Kidney tubule cell (primary cell): Measurements from ENCODE around the gene ASH1L.
"Not testable (repeated sequence)": the region's sequence is repeated elsewhere in the genome, so short reads cannot be mapped to it uniquely, and the experiment has no call there.

Experiments used
- DNase-seq: peaks from one replicate; pipeline ENCODE4 v3.0.0-alpha.2; 2018; ENCODE audit warnings: low spot score

The ASH1L gene, protein sequence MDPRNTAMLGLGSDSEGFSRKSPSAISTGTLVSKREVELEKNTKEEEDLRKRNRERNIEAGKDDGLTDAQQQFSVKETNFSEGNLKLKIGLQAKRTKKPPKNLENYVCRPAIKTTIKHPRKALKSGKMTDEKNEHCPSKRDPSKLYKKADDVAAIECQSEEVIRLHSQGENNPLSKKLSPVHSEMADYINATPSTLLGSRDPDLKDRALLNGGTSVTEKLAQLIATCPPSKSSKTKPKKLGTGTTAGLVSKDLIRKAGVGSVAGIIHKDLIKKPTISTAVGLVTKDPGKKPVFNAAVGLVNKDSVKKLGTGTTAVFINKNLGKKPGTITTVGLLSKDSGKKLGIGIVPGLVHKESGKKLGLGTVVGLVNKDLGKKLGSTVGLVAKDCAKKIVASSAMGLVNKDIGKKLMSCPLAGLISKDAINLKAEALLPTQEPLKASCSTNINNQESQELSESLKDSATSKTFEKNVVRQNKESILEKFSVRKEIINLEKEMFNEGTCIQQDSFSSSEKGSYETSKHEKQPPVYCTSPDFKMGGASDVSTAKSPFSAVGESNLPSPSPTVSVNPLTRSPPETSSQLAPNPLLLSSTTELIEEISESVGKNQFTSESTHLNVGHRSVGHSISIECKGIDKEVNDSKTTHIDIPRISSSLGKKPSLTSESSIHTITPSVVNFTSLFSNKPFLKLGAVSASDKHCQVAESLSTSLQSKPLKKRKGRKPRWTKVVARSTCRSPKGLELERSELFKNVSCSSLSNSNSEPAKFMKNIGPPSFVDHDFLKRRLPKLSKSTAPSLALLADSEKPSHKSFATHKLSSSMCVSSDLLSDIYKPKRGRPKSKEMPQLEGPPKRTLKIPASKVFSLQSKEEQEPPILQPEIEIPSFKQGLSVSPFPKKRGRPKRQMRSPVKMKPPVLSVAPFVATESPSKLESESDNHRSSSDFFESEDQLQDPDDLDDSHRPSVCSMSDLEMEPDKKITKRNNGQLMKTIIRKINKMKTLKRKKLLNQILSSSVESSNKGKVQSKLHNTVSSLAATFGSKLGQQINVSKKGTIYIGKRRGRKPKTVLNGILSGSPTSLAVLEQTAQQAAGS (N-terminal part only)

DNA sequence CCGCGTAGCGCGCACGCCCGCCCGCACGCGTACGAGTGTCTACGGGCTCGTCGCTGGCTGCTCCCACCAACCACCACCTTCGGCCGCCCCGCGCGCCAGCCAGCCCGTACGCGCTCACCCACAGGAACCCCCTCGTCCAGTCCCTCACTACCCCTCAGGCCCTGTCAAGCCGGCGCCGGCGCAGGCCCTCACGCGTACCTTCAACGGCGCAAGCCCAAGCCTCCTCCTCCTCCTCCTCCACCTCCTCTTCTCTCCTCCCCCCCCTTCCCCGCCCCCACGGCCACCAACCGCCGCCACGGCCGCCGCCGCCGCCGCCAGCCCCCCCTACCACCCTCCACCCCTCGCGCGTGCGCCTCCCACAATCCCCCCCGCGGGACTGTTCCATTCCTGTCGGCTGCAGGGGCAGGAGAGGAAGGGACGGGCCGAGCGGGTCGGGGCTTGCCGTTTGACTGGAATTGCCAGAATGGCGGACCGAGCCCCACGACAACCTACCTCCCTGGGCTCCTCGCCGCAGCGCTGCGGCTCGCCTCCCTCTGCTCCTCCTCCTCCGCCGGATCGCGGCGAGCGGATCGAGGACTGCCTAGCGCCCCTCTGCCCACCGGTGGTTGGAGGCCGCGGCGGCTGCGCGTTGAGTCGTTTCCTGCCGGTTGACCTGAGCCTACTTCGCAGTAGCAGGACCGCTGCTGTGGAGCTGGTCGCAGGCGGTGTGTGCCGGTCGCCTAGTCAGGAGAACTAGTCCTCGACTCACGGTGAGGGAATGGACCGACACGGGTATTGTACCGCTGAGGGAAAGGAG lies at the start of gene ASH1L:
TSS of gene ASH1L (minus strand) at position 223 of the 796 bp plus-strand sequence. CDS start 41,284 bp downstream, outside the sequence.
- peak; percentile 93 for DNase-seq

DNA sequence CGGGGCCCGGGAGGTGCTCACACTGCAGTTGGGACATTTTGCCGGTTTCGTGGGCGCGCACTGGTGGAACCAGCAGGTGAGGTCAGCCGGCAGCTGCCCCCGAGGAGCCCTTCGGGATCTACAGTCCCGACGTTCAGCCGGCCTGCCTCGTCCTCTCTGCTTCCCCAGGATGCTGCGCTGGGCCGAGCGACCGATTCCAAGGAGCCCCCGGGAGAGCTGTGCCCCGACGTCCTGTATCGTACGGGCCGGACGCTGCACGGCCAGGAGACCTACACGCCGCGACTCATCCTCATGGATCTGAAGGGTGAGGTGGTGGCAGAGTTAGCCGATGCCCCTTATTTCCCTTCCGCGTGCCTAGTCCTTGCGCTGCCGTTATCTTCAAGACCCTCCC lies 47.6 kb upstream of the ASH1L start:
- not testable (repeated sequence) for DNase-seq

DNA sequence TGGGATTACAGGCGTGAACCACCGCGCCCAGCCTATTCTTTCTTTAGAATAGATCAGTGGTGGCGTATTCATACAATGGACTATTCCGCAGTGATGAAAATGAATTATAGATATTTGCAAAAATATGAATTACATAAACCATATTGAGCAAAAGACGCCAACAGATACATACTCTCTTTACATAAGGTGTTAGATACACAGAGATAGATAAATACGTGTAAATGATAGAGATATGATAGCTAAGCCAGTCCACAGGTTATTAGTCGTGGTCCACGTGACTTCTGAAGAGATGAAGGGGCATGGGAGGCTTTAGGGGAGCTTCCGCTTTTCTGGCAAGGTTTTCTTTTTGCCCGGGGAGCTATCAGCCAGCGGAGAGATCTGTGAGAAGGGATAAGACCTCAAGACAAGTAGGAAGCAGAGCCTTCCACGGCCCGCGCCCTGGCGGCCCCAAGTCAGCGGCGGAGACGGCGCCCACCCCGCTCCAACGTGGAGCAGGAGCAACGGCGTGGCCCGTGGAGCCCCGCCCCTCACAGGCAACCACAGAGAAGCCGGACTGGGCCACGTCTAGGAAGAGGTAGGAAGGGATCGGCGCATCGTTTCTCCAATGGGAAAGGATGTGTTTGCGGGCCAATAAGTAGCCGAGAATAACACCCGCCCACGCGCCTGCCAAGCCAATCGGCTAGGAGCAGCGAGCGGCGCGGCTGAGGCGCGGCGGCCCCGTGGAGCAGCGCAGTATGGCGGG lies 47.1 kb upstream of the ASH1L start, which contains the start of gene MSTO1:
TSS of gene MSTO1 (plus strand) at position 704 of the 742 bp plus-strand sequence. CDS start at position 735, 31 bp downstream.
- DNase-seq, result peak; percentile 98

DNA sequence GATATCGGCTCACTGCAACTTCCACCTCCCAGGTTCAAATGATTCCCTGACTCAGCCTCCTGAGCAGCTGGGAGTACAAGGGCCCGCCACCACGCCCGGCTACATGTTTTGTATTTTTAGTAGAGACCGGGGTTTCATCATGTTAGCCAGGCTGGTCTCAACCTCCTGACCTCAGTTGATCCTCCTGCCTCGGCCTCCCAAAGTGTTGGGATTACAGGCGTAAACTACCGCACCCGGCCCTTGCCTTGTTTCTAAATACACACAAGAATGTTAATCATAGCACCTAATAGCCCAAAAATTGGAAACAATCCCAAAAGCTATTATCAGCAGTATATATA lies 46.3 kb upstream of the ASH1L start:
- DNase-seq, result no peak

DNA sequence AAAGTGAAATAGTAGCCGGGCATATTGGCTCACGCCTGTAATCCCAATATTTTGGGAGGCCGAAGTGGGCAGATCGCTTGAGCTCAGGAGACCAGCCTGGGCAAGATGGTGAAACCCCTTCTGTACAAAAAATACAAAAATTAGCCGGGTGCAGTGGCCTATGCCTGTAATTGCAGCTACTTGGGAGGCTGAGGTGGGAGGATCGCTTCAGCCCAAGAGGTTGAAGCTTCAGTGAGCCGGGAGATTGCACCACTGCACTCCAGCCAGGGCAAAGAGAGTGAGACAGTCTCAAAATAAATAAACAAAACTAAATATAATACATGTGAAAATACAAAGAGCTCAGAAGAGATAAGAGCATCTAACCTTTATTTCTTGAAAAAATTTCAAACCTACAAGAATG lies 45.1 kb upstream of the ASH1L start:
- DNase-seq, result no peak

DNA sequence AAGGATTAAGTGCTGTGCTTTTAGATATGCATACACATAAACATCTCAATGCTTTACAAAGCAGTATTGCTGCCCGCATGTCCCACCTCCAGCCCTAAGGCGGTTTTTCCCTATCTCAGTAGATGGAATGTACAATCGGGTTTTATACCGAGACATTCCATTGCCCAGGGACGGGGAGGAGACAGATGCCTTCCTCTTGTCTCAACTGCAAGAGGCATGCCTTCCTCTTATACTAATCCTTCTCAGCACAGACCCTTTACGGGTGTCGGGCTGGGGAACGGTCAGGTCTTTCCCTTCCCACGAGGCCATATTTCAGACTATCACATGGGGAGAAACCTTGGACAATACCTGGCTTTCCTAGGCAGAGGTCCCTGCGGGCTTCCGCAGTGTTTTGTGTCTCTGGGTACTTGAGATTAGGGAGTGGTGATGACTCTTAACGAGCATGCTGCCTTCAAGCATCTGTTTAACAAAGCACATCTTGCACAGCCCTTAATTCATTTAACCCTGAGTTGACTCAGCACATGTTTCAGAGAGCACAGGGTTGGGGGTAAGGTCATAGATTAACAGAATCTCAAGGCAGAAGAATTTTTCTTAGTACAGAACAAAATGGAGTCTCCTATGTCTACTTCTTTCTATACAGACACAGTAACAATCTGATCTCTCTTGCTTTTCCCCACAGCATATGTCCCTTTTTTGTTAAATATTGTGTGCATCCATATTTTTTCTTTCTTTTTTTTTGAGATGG lies 37.4 kb upstream of the ASH1L start:
- DNase-seq, result not testable (repeated sequence)

DNA sequence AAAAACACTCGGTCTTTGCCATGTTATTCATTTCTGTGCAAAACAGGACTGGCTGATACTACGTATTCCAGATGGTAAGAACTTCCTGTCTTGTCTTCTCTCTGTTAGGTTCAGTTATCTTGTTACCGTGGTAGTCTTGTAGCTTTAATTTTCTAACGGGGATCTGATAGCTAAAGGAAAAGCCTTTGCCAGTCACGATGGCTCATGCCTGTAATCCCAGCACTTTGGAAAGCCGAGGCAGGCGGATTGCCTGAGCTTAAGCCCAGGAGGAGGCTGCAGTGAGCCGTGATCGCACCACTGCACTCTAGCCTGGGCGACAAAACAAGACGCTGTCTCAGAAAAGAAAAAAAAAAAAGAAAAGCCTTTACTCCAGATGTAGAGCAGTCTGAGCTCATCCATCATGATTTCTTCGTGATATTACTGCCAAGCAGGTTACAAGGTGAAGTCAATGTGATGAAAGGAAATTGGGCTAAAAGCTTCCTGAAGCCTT lies 36.3 kb upstream of the ASH1L start:
- DNase-seq, result peak; percentile 36

DNA sequence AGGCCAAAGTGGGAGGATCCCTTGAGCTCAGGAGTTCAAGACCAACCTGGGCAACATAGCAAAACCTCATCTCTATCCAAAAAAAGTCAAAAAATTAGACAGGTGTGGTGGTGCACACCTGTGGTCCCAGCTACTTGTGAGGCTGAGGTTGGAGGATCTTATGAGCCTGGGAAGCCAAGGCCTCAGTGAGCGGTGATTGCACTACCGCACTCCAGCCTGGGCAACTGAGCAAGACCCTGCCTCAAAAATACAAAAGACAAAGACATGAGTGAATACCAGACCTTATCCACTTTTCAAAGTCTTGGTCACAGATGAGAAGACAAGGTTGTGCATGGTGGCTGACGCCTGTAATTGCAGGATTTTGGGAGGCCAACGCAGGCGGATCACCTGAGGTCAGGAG lies 34.3 kb upstream of the ASH1L start:
- no peak for DNase-seq

DNA sequence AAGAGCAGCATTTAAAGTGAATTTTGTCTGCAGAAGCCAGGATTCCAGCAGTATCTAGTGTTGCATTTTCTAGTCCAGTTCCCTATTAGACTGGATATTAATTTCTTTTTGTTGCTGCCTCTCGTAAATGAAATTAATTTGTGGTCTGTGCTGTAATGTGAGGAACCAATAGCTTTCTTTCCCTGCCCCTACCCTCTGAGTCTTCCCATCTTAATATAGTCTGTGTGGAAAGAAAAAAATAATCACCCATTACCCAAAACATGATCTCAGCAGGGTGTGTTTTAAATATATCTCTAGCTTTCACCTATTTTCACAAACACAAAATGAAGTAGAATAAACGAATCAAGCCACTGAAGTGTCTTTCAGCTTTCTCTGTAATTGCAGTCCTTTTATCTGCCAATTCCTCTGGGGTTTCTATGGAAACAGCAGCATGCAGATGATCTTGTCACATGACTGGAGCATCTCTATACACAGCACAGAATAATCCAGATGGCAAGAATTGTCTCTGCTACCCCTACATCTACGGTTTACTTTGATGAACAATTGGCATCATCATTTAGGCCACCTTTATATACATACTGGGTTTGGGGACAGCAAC lies 33.4 kb upstream of the ASH1L start:
- not testable (repeated sequence) for DNase-seq

DNA sequence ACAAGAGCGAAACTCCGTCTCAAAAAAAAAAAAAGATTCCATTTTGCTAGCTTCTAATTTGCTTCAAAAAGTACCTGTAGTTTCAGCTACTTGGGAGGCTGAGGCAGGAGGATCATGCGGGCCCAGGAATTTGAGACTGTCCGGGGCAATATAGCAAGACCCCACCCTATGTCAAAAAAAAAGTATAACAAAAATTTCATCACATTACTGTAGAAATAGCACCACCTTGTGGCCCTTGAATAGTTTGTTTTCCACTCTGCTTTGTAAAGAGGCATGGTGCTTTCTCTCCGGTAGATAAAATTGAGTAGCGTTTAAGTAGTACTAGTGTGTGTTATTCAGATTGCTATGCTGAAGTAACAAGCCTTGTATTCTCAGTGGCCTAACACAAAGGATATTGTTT lies 29.2 kb upstream of the ASH1L start:
- peak; percentile 63 for DNase-seq

DNA sequence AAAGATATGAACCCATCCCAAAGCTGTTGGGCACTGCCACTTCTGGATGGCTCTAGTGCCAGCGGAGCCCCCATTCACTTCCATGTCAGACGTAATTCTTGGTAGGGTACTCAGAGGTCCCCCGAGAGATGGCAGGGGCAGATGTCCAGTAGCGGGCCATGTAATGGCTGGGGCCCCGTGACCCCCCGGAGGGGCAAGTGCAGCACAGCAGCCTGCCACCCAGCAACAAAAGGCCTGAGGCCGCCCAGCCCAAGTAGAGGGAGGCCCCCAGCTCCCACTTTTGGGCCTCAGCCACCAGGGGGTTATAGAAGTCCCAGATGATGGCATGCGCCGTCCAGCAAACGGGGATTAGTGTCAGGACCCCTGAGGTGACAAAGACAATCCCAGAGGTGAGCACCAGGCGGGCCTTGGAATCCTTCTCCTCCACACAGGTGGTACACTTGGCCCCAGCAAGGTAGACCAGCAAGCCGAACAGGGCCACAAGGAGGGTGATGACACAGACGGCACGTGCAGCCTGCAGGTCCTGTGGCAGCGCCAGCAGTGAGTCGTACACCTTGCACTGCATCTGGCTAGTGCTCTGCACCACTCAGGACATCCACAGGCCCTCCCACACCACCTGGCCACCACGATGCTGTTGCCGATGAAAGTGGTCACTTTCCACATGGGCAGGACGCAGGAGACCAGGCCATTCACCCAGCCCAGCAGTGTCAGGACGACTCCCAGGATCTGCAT lies 28.1 kb upstream of the ASH1L start:
- not testable (repeated sequence) for DNase-seq

DNA sequence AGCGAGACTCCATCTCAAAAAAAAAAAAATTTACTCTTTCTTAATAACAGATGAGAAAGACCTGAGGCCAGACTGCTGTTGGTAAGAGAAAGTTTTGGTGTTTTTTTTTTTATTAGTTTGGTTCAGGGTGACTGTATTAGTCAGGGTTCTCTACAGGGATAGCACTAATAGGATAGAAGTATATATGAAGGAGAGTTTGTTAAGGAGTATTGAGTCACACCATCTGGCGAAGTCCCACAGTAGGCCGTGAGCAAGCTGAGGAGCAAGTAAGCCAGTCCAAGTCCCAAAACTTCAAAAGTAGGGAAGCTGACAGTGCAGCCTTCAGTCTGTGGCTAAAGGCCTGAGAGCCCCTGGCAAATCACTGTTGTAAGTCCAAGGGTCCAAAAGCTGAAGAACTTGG lies 26.7 kb upstream of the ASH1L start:
- not testable (repeated sequence) for DNase-seq

DNA sequence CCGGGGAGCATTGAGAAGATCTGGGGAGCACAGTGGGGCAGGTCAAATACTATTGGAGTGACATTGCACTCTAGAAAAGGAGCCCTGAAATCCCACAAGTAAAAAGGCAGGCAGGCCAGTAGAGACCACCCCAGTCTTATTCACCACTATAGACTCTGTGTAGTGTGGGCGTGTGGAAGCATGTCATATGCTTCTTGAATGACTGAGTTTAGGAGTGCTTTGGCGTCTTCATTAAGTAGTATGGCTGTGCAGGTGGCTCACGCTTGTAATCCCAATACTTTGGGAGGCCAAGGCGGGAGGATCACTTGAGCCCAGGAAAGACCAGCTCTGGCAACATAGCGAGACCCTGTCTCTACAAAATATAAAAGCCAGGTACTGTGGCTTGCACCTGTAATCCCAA lies 21.2 kb upstream of the ASH1L start:
- not testable (repeated sequence) for DNase-seq

DNA sequence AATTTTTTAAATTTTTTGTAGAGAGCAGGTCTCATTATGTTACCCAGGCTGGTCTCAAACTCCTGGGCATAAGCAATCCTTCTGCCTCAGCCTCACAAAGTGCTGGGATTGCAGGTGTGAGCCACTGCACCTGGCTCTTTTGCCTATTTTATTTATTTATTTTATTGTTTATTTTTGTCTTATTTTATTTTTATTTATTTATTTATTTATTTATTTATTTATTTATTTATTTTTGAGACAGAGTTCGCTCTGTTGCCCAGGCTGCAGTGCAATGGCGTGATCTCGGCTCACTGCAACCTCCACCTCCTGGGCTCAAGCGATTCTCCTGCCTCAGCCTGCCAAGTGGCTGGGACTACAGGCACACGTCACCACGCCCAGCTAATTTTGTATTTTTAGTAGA lies 13.0 kb upstream of the ASH1L start:
- DNase-seq, result not testable (repeated sequence)

DNA sequence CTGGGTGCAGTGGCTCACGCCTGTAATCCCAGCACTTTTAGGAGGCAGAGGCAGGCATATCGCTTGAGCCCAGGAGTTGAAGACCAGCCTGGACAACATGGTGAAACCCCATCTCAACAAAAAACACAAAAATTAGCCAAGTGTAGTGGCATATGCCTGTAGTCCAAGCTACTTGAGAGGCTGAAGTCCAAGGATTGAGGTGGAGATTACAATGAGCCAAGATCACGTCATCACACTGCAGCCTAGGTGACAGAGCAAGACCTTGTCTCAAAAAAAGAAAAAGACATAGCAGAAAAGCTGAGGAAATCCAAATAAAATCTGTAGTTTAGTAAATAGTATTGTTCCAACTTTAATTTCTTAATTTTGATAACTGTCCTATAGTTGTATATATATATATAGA lies 11.5 kb upstream of the ASH1L start:
- DNase-seq, result no peak

DNA sequence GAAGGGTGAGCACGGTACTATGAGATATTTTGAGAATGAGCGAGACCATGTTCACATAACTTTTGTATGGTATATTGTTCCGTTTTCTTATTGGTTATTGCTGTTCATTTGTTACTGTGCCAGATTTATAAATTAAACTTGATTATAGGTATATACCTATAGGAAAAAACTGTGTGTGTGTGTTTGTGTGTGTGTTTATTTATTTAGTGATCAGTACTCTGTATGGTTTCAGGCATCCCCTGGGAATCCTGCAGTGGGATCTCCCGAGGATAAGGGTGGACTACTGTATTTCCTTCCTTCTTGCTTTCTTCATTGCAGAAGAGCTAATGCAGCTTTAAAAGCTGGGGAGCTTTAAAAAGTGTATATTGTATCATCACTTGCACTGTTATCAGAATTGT lies 8.0 kb upstream of the ASH1L start:
- no peak for DNase-seq

DNA sequence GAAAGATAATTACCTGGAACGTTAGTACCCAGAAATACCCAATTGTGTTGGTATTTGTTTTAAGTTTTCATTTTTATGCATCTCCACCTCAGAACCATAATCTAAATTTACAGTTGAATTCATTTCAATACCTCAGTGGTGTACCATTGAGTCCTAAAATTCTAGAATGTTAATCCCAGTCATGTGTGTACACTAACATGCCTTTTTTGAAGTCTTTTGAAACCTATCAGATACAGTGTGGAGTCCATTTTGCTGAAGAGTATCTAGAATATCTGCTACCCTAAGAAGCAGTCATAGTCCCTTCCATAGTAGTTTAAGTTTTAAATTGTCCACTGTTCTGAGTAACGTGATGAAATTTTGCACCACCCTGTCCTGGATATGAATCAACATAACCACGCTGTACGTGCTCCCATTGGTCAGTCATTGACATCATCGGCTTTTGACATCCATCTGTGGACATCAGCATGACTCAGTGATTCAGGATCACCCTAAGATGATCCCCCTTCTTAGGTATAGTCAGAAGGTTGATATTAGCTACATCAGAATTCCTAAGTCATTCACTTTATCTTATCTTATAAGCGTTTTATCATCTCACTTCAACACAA lies 7.5 kb upstream of the ASH1L start:
- DNase-seq, result peak; percentile 12

DNA sequence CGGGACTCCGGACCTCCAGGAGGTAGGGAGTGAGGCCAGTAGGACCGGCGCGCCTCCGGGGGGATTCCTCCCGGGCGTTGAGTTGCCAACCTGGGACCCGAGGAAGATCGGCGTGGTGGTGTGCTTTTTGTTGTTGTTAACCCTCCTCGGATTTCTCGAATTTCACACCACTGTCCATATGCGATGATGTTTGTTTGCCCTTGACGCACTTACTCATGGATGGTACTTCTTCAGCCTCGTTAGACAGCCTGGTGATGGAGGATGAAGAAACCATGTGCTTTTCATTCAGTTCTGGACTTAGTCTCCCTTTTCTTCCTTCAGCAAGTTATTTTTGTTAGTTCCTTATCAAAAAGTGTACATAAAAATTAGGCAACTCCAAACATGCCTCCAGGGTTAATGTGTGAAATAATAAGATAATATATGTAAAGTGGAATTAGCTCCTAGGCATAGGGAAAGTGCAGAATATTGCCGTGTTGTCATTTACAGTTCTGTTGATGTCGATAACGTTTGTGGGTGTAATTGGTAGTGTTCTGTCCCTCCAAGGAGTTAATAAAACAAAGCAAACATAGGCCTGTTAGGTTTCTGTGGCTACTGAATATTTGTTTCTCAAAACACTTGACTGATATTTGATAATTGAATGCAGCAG lies 897 bp upstream of the ASH1L start:
- DNase-seq, result not testable (repeated sequence)
